Activated CD4-positive, alpha-beta T cell treated with anti-CD3 and anti-CD28 coated beads for 24 hours (primary cell): Measurements from ENCODE around the gene CSNK1E.

Experiments
- DNase-seq, 2 donors: peaks; one replicate each; pipeline ENCODE4 v3.0.0-alpha.2; 2020; ENCODE audit warnings: low read depth in 2 of 2

The CSNK1E gene

GRCh38 chr22:38327805-38328204 is 10.6 kb upstream of the CSNK1E start:
- no peak for DNase-seq

GRCh38 chr22:38327396-38327795 is 10.2 kb upstream of the CSNK1E start:
- DNase-seq = no peak

- DNase-seq = no peak
These were observed 8.4 kb upstream of the CSNK1E start for GRCh38 chr22:38325587-38325986.

GRCh38 chr22:38320605-38321402 is 3.6 kb upstream of the CSNK1E start:
- DNase-seq = no peak

GRCh38 chr22:38318792-38319773 is 1.9 kb upstream of the CSNK1E start:
- DNase-seq = no peak

GRCh38 chr22:38317995-38318715 is 922 bp upstream of the CSNK1E start:
- DNase-seq = no peak

GRCh38 chr22:38316364-38317121 is 690 bp downstream of the CSNK1E start:
- no peak for DNase-seq

- DNase-seq = no peak
These were observed 1.3 kb downstream of the CSNK1E start for GRCh38 chr22:38315823-38316363.

GRCh38 chr22:38314933-38315822 is 2.1 kb downstream of the CSNK1E start:
- no peak for DNase-seq

- DNase-seq = no peak
These were observed 2.9 kb downstream of the CSNK1E start for GRCh38 chr22:38314051-38314932.

- DNase-seq = no peak
These were observed 3.8 kb downstream of the CSNK1E start for GRCh38 chr22:38313384-38313955.

- no peak for DNase-seq
These were observed 4.9 kb downstream of the CSNK1E start for GRCh38 chr22:38312261-38312800.

GRCh38 chr22:38311323-38311620 is 6.0 kb downstream of the CSNK1E start:
- no peak for DNase-seq

- no peak for DNase-seq
These were observed 6.5 kb downstream of the CSNK1E start for GRCh38 chr22:38310518-38311322.

GRCh38 chr22:38309614-38310517 is 7.4 kb downstream of the CSNK1E start:
- no peak for DNase-seq

- no peak for DNase-seq
These were observed 8.3 kb downstream of the CSNK1E start for GRCh38 chr22:38308791-38309498.
